Activated gamma-delta T cell treated with anti-CD3 and anti-CD28 coated beads, Interleukin-2, amount 50 U/mL, for 16 hours (primary cell): Measurements from ENCODE around the gene EXOC3L2.
"Not testable (repeated sequence)": the region's sequence is repeated elsewhere in the genome, so short reads cannot be mapped to it uniquely, and the experiment has no call there.

Experiments used
- DNase-seq: peaks from one replicate; pipeline ENCODE4 v3.0.0-alpha.2; 2020; ENCODE audit warnings: low read depth

The EXOC3L2 gene

DNA sequence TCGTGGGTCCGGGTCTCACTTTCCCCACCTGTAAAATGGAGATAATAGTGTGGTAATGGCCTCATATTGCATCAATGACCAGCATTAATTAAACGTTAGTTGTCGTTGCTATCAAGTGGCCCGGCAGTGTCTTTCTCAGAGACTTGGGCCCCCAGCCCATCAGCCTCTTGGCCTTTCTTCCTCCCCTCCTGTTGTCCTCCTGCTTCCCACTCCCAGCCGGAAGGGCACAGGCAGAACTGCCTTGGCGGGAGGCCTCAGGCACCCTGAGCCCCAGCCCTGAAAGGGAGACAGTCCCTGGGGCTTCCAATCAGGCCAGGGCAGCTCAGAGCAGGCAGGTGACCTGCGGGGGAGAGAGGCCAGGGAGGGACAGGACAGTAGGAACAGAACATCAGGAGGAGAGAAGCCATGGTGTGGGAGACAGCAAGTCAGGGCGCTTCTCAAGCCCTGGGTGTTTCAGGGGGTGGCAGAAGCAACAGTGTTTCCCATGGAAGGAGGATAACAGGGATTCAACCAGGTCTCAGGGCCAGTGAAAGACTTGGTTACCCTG, 10.5 kb upstream of the EXOC3L2 start:
- no peak for DNase-seq

DNA sequence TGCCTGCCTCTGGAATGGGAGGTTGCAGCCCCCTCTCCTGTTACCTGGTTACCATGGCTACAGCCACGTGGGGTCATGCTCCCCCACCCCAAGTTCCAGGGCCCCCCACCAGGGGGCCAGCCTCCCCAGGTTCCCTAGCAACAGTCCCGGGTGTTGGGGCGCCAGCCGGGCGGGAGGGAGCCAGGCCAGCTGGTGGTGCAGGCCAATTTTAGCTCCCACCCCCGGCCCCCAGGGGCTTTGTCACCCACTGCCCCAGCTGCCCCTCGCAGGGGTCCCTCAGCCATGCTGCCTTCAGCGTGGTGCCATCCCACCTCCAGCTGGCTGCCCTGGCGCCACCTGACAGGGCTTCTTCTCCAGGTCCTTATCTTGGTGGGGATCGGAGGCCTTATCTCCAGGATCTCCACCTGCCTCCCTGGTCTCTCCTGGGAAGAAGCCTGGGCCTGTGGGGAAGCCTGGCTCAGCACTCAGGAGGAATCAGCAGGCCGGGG, 8.9 kb upstream of the EXOC3L2 start:
- DNase-seq, result no peak

DNA sequence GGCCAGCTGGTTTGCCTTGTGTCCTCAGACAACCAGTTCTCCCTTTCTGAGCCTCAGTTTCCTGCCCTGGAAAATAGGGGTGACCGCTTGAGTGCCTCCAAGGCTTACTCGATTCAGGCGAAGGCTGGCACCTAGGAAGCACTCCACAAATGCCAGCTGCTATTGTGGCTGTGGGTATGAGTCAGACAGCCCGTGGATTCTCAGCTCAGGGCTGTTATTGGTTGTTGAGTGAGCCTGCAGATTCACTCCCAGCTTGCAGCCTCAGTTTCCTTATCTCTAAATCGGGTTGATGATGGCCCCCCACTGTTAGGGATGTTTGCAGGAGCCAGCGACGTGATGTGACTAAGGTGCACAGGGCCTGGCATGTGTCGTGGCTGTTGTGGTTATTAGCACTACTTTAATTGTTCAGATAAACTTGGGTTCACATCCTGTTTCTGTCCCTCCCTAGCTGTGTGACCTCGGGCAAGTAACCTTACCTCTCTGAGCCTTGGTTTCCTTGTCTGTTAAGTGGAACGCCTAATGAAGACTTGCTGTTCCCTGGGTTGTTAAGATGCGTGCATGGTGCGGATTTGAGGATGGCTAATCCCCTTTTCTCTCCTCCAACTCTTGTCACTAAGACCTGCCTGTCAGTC, 8.3 kb upstream of the EXOC3L2 start:
- DNase-seq, result no peak

DNA sequence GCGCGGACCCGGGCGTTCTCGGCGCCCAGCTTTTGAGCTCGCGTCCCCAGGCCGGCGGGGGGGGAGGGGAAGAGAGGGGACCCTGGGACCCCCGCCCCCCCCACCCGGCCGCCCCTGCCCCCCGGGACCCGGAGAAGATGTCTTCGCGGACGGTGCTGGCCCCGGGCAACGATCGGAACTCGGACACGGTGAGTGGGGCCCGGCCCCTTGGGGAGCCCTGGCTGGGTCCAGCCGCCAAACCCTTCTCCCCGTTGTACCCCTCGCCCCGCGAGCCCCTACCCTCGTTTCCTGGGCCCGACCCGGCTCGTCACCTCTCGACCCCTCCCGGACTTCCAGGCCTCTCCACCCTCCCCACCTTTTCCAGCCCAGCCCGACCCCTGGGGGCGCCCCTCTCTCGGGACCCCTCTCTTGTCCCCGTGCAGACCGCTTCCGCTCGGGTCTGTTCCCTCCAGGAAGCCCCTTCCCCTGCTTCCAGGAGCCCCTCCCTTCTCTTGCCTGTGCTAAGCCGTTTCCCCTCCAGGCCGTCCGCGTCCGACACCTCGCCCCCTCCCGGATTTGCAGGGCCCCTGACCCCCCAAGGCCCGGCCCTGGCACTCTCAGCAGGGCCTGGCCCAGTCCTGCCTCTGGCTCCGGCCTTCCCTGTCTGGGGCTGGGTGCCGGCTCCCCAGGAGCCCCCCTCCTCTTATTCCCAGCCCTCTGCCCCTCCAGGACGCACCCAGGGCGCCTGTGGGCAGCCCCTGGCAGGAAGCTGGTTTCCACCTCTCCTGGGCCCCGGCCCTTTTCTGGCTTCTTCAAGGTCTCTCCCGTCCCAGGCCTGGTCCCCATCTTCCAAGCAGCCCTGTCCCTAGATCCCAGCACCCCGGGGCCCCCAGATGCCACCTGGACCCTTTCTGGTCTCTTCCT, 6.5 kb upstream of the EXOC3L2 start:
- no peak for DNase-seq

DNA sequence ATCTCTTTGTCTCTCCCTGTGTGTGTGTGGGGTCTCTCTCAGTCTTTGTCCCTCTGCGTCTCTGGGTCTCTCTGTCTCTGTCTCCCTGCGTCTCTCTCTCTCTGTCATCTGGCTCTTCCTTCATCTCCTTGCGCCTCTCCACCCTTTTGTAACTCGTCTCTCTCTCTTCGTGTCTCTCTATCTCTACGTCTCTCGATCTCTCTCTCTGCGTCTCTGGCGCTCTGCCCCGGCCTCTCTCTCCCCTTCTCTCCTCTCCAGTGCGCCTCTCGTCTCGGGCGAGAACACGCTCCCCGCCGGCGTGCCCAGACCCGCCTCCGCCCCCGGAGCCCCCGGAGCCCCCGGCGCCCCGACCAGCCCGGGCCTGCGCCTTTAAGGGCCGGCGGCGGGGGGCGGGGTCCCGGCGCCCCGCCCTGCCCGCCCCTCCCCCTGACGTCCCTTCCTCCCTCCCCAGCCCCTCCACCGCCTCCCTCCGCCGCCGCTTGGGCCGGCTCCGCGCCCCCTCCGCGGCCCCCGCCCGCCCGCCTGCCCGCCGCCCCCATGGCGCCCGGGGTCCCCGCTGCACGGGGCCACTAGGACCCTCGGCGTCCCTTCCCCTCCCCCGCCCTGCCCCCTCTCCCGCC, 5.7 kb upstream of the EXOC3L2 start, which contains the start of gene MARK4:
MARK4 (plus strand) TSS at position 440 of the 620 bp plus-strand sequence. CDS start 318 bp downstream, outside the sequence.
- DNase-seq, result no peak

DNA sequence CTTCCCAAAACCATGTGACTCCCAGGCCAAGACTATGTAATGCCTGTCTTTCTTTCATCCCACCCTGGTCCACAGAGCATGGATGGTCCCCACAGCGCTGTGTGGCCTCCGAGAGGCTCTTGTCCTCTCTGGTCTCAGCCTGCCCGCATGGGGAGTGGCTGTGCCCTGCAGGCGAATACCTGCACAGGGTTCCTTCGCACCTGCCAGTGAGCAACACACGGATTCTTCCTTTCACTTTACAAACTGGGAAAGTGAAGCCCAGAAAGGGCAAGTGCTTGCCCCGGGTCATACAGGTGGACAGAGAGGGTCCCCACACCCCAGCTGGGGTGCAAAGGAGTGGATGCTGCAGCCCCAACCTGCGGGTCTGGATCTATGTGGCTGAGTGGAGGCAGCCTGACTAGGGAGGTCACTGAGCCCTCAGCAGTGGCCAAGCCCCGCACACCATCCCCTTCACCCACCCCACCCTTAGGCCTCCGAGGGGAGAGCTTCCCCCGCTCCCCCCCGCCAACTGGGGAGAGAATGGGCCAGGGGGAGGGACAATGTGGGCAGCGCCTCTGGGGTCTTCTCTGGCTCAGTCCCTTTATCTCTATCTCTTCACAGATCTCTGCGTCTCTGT, 5.1 kb upstream of the EXOC3L2 start:
- DNase-seq, result no peak

DNA sequence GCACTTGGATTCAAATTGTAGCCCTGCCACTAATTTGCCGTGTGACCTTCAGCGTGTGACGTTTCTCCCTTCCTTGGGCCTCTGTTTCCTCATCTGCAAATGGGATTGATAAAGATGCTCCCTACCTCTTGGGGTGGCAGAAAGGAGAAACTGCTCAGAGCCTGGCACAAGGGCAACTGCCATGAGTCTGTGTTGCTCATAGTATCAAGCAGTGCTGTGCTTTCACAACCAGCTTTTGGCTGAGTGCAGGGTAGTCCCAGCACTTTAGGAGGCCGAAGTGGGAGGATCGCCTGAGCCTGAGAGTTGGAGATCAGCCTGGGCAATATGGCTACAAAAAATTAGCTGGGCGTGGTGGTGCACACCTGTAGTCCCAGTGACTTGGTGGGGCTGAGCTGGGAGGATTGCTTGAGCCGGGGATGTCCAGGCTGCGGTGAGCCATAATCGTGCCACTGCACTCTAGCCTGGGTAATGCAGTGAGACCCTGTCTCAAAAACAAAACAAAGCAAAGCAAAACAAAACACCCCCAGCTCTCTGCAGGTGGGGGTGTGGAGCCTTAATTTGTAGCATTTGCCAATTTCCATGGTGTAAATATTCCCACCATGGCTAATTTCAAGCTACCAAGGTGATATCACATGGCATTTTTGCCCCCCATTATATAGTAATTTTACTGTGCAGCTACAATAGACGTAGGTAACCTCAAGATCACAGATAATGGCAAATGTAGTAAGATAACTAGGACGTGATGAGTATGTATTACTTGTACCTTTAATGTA, 4.2 kb upstream of the EXOC3L2 start:
- no peak for DNase-seq

DNA sequence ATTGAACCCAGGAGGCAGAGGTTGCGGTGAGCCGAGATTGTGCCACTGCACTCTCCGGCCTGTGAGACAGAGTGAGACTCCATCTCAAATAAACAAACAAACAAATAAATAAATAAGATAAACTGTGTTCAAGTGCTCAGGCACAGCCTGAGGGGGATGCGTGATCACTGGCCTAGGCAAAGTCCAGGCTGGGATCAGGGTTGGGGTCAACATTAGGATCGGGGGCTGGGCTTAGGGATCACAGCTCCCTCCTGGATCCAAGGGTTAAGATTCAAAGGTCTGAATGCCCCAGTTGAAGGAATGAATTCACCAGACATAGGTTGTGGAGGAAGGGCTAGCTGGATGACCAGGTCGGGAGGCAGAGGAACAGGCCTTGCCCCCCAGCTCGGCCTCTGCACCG, 1.9 kb upstream of the EXOC3L2 start:
- no peak for DNase-seq

DNA sequence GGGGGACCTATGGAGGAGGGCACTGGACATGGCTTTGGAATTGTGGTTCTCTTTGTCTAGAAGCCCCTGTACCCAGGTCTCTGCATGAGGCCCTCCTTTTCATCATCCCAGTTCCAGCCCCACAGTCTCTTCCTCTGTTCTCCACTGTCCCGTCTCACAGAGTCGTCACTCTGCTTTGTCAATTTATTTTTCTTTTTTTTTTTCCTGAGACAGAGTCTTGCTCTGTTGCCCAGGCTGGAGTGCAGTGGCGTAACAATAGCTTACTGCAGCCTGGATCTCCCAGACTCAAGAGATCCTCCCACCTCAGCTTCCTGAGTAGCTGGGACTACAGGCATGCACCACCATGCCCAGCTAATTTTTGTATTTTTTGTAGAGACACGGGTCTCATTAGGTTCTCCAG, 619 bp upstream of the EXOC3L2 start:
- no peak for DNase-seq

DNA sequence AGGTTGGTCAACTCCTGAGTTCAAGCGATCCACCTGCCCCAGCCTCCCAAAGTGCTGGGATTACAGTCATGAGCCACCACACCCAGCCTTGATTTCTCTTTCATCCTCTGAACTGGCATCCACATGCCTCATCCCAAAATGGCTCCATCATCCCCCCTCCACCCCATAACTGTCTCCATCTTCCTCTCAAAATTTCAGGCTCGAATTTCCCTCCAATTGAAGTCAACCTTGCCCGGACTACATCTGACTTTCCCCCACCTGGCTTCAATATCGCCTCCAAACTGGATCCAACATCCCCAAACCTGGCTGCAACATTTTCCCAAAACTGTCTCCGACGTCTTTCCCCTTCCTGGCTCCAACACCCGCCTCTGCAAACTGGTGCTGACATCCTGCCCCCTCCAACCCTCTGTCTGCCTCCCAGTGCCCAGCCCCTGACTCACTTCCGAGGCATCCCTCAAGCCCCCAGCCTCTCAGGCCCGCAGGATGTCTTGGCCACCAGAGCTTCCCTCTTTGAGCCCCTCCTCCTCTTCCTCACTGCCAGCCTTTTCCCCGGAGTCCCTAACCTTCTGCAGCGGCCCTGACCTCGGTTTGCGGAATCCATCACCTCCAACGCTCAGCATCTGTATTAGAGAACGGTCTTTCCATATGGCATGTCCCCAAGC, 943 bp downstream of the EXOC3L2 start:
- DNase-seq, result no peak

DNA sequence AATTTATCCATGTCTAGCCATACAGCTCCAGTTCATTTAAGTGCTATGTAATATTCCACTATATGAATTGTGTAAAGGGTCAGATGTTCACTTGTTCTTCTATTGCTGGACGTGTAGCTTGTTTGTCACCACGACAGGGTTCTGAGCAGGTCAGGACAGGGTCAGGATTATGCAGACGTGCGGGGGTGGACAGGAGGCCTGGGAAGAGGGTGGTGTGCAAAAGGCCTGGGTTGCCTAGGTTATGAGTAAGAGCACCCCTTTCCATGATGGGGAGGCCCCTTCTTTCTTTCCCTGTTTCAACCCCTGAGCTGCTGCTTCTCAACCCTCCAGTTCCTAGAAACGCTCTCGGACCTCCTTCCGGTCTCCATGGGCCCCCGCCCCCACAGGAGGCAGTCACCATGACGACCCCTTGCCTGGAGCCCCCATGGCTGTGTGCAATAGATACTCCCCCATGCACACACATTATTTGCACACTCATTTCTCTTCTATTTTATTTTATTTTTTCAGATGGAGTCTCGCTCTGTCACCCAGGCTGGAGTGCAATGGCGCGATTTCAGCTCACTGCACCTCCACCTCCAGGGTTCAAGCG, 2.0 kb downstream of the EXOC3L2 start:
- no peak for DNase-seq

DNA sequence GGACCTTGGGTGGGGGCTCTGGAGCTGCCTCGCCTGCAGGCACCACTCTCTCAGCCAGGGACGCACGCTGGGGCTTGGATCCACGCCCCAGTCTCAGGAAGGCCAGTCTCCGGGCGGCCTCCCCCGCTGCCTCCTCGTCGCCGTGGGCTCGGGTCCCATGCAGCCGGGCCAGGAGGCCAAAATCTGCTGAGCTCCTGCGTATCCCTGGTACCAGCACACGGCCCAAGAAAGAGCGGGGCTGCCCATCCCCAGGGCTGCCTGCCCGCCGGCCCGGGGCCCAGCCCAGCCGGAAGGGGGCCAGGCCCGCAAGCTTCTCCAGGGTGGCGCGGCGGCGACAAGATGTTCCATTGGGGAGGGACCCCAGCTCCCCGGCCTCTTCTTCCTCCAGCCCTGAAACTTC, 6.7 kb downstream of the EXOC3L2 start:
- no peak for DNase-seq

DNA sequence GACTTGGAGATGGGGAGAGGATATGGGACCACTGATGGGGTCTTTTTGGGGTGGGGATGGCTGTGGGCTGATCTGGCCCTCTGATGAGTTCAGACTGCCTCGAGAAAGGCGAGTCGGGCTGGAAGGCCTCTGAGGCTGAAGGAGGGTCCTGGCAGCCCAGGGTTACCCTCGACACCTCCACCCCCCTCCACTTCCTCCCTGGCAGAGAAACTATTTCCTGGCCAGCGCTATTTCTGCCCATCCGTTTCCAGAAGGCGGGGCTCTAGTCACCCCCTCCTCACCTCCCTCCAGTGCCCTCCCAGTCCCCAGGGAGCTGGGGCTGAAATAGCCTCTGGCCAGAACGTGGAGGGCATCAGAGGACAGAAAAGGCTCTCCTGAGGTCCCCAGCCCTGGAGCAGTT, 9.7 kb downstream of the EXOC3L2 start:
- no peak for DNase-seq

DNA sequence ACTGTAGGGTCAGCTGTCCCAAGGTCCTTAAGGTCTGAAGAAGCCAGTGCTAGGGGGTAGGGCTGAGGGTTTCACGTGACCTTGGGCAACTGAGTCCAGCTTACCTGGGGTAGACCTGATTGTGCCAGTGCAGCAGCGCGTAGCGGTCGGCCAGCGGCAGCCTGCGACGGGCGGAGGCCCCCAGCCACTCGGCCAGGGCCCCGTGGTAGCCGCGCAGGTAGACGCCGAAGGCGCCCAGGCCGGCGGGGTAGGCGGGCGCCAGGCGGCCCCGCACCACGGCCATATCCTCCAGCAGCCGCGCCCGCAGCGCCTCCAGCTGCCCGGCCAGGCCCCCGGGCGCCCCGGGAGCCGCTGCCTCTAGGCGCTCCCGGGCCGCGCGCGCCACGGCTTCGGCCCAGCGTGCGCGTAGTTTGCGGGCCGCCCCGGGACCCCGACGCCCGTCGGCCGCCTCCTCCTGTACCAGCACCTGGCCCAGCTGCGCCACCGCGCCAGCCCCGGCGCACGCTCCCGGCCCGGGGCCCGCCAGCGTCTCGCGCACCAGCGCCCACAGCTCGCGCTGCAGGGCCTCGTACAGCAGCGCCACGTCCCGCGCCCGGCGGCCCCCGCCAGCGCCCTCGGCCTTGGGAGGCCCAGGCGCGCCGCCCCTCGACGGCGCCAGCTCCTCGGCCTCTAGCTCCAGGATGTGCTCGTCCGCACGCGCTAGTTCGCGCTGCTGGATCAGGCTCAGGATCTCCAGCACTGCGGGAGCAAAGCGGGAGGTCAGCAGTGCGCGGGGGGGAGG, 10.9 kb downstream of the EXOC3L2 start:
- DNase-seq, result no peak

DNA sequence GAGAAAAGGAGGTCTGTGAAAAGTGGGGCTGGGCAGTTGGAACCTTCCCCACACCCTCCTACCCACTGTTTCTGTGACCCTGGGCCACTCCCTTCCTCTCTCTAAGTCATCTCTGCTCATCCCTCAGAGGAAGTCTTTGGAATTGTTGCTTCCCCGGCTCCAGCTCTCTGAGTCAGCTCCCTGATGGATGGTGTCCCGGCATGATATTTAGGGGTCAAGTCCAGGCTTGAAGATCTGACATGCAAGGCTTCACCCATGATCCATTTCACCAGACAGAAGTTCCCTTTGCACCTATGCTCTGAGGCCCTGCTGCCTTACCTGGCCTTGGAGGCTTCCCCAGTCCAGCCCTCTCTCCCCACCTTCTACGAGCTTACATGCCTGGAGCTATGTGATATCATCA, 13.3 kb downstream of the EXOC3L2 start:
- no peak for DNase-seq

DNA sequence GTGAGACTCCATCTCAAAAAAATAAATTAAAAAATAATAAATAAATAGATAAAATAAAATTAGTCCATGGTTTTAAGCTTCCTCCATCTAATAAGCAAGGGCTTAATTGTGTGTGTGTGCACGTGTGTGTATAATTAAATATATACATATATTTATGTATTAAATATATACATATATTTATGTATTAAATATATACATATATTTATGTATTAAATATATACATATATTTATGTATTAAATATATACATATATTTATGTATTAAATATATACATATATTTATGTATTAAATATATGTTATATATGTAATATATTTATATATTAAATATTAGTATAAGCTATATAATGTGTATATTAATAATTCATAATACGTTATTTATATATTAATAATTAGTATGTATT, 16.2 kb downstream of the EXOC3L2 start:
- not testable (repeated sequence) for DNase-seq

DNA sequence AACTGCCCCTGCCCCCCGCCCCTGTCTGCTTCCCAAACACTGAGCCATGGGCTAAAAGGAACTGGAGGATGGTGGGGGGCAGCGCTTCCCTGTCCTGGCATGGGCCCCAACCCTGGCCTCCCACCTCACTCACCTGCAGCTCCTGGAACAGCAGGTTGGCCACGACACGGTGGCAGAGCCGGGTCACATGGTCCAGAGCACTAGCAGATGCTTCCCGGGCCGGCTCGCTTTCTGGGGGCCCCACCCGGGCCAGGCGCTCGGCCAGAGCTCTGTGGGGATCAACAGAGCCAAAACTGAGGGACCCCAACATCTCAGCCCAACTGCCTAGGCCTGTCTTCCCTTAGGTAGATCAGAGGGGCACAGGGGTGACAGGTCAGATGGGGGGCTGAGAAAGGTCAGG, 20.6 kb downstream of the EXOC3L2 start:
- no peak for DNase-seq

DNA sequence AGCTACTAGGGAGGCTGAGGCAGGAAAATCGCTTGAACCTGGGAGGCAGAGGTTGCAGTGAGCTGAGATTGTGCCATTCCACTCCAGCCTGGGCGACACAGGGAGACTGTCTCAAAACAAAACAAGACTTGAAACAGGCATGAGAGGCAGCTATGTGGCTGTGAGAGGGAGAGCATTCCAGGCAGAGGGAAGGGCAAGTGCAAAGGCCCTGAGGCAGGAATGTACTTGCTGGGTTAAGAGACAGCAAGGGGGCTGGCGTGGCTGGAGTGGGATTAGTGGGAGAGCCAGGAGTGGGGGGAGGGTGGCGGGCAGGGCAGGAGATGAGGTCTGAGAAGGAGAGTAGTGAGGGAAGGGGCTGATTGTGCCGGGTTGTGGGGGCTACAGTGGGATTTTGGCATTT, 21.3 kb downstream of the EXOC3L2 start:
- DNase-seq, result no peak

DNA sequence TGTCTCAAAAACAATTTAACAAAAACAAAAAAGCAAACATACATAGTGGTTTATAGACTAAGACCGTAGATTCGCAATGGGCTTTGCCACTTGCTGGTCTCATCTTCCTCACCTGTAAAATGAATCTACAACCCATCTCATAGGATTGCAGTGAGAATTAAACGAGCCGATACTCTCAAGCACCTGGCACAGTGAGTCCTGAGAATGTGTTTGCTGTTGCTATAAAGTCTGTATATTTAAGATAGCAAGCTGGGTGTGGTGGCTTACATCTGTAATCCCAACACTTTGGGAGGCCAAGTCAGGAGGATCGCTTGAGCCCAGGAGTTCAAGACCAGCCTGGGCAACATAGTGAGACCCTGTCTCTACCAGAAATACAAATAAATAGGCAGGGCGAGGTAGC, 22.5 kb downstream of the EXOC3L2 start:
- no peak for DNase-seq
